ENCODE measurements around the gene ZNF343.

Gene ZNF343

GRCh38 chr20:2544211-2544610 is 35.5 kb upstream of the ZNF343 start:
- no peak overlapping the region for H3K4me3 ChIP-seq (ENCODE audit: low read length, poor library complexity, severe bottlenecking)
- no peak overlapping the region for H3K4me2 ChIP-seq (ENCODE audit: low read depth, low read length, poor library complexity, severe bottlenecking)
- TF ChIP-seq EZH2phosphoT487 (IDR thresholded peaks at IDR 0.05; ENCODE audit: borderline replicate concordance) (no peak), CTCF (conservative IDR thresholded peaks at IDR 0.05; ENCODE audit: low read length) (no peak)
- H3K4me1 ChIP-seq (ENCODE audit: insufficient read depth, low read length, poor library complexity, severe bottlenecking): no peaks in the 10 kb centered on the region
- no peaks in the 10 kb centered on the region for H3K9me3 ChIP-seq (ENCODE audit: insufficient read depth, low read depth, low read length)
- peaks cover 9% of the 10 kb centered on the region for H3K27me3 ChIP-seq (ENCODE audit: insufficient read depth, low read length, poor library complexity, severe bottlenecking)
- no peak overlapping the region for H3K9ac ChIP-seq (ENCODE audit: low read depth, low read length, poor library complexity, severe bottlenecking)
- no peaks in the 10 kb centered on the region for H3K36me3 ChIP-seq (ENCODE audit: insufficient read depth, low read length)
- H3F3A ChIP-seq (ENCODE audit: low read depth): no peaks in the 10 kb centered on the region
- no peaks in the 10 kb centered on the region for H3K9me2 ChIP-seq (replicated peaks; ENCODE audit: low read depth, low read length)
- H4K20me1 ChIP-seq (ENCODE audit: insufficient read depth, low read length, poor library complexity, severe bottlenecking): no peaks in the 10 kb centered on the region
- H3K79me2 ChIP-seq (ENCODE audit: insufficient read depth, low read length): no peaks in the 10 kb centered on the region
- no peak overlapping the region for H2AFZ ChIP-seq (ENCODE audit: low read length)

- Histone ChIP-seq H3K9me3 (ENCODE audit: insufficient read depth, low read depth, low read length) (no peaks in the 10 kb centered on the region), H4K20me1 (ENCODE audit: insufficient read depth, low read length, poor library complexity, severe bottlenecking) (no peaks in the 10 kb centered on the region), H3K79me2 (ENCODE audit: insufficient read depth, low read length) (no peaks in the 10 kb centered on the region), H3K9me2 (replicated peaks; ENCODE audit: low read depth, low read length) (no peaks in the 10 kb centered on the region), H3F3A (ENCODE audit: low read depth) (no peaks in the 10 kb centered on the region), H3K4me3 (ENCODE audit: low read length, poor library complexity, severe bottlenecking) (no peak overlapping the region), H3K4me1 (ENCODE audit: insufficient read depth, low read length, poor library complexity, severe bottlenecking) (no peaks in the 10 kb centered on the region), H3K9ac (ENCODE audit: low read depth, low read length, poor library complexity, severe bottlenecking) (no peak overlapping the region), H3K36me3 (ENCODE audit: insufficient read depth, low read length) (no peaks in the 10 kb centered on the region), H3K27me3 (ENCODE audit: insufficient read depth, low read length, poor library complexity, severe bottlenecking) (peaks cover 9% of the 10 kb centered on the region), H3K4me2 (ENCODE audit: low read depth, low read length, poor library complexity, severe bottlenecking) (no peak overlapping the region), H2AFZ (ENCODE audit: low read length) (no peak overlapping the region)
- TF ChIP-seq CTCF (conservative IDR thresholded peaks at IDR 0.05; ENCODE audit: low read length): no peak
- TF ChIP-seq EZH2phosphoT487 (IDR thresholded peaks at IDR 0.05; ENCODE audit: borderline replicate concordance): no peak
Measured at GRCh38 chr20:2542361-2542760, 33.6 kb upstream of the ZNF343 start.

- H3K27me3 ChIP-seq (ENCODE audit: insufficient read depth, low read length, poor library complexity, severe bottlenecking): peaks cover 4% of the 10 kb centered on the region
- H2AFZ ChIP-seq (ENCODE audit: low read length): no peak overlapping the region
- no peaks in the 10 kb centered on the region for H3K79me2 ChIP-seq (ENCODE audit: insufficient read depth, low read length)
- H3F3A ChIP-seq (ENCODE audit: low read depth): no peaks in the 10 kb centered on the region
- no peaks in the 10 kb centered on the region for H3K9me2 ChIP-seq (replicated peaks; ENCODE audit: low read depth, low read length)
- no peaks in the 10 kb centered on the region for H3K36me3 ChIP-seq (ENCODE audit: insufficient read depth, low read length)
- no peaks in the 10 kb centered on the region for H3K9me3 ChIP-seq (ENCODE audit: insufficient read depth, low read depth, low read length)
- H3K4me1 ChIP-seq (ENCODE audit: insufficient read depth, low read length, poor library complexity, severe bottlenecking): no peaks in the 10 kb centered on the region
- H3K4me3 ChIP-seq (ENCODE audit: low read length, poor library complexity, severe bottlenecking): no peak overlapping the region
- H4K20me1 ChIP-seq (ENCODE audit: insufficient read depth, low read length, poor library complexity, severe bottlenecking): no peaks in the 10 kb centered on the region
- H3K9ac ChIP-seq (ENCODE audit: low read depth, low read length, poor library complexity, severe bottlenecking): no peak overlapping the region
- no peak for TF ChIP-seq CTCF (conservative IDR thresholded peaks at IDR 0.05; ENCODE audit: low read length)
- TF ChIP-seq EZH2phosphoT487 (IDR thresholded peaks at IDR 0.05; ENCODE audit: borderline replicate concordance): no peak
- H3K4me2 ChIP-seq (ENCODE audit: low read depth, low read length, poor library complexity, severe bottlenecking): no peak overlapping the region
Measured at GRCh38 chr20:2541940-2542339, 33.2 kb upstream of the ZNF343 start.
